T-helper 1 cell treated with Interleukin-12 subunit alpha and Interleukin-12 subunit beta and Interleukin-4 antibody, amounts not matched to agents 30 ng/mL and 1 ng/mL, for 36 hours (primary cell): Measurements from ENCODE around the gene LRRC42. TPM values are rescaled to one million over a fixed set of nuclear protein-coding genes. Genes with fewer than 3 reads are reported as not detected.

ENCODE experiments used
- intact Hi-C: fragments of 100-400 bp; cut with micrococcal nuclease; formaldehyde crosslinking; loops from one replicate; pipeline ENCODE4 v1.15.1; 2024
- total RNA-seq: library from RNA; stranded (reverse); gene quantifications from 2 replicates; pipeline ENCODE4 v1.2.3, GENCODE V29; 2022

LRRC42 gene, protein sequence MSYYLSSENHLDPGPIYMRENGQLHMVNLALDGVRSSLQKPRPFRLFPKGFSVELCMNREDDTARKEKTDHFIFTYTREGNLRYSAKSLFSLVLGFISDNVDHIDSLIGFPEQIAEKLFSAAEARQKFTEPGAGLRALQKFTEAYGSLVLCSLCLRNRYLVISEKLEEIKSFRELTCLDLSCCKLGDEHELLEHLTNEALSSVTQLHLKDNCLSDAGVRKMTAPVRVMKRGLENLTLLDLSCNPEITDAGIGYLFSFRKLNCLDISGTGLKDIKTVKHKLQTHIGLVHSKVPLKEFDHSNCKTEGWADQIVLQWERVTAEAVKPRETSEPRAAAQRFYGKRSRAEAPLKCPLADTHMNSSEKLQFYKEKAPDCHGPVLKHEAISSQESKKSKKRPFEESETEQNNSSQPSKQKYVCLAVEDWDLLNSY
- total RNA-seq, result 19.3 TPM in 2 replicates

- intact Hi-C loops, result loop anchor here (1.0 to 10.0 kb wide), 11 partner anchors 13 to 1312 kb away; partner anchors contain the start of genes CYB5RL, DHCR24, MRPL37 and NDC1
Observed at GRCh38 chr1:53946252-53947171, at the start of gene LRRC42. TSS of gene LRRC42 (plus strand) at chr1:53946350. CDS start at chr1:53952000, 5,650 bp downstream.

DNA sequence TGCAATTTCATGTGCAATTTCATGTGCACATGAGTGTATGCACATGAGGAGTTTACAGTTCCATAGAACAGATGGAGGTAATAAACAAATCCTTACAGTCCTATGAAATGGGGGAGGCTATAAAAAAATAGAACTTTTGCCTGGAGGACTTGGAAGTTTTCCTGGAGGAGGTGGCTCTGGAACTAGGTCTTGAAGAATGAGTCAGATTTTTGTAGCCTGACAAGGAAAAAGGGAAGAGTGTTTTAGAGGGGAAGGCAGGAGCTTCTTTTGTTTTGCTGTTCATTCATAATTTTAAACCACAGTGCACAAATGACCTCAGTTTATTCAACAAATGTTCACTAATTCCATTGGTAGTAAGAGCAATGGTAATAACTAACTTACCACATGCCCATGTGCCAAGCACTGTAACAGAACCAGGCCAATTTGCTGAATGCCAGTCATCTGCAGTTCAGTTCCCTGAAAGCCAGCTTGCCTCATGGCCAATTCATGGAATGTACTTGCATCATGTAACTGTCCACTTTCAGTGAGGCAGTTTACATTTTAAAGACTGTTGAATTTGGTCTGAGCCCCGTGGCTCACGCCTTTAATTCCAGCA lies 49.4 kb upstream of the LRRC42 start:
- intact Hi-C loops, result no loop called here

- intact Hi-C loops, result no loop called here
Observed at GRCh38 chr1:53899206-53899628, 46.9 kb upstream of the LRRC42 start.

DNA sequence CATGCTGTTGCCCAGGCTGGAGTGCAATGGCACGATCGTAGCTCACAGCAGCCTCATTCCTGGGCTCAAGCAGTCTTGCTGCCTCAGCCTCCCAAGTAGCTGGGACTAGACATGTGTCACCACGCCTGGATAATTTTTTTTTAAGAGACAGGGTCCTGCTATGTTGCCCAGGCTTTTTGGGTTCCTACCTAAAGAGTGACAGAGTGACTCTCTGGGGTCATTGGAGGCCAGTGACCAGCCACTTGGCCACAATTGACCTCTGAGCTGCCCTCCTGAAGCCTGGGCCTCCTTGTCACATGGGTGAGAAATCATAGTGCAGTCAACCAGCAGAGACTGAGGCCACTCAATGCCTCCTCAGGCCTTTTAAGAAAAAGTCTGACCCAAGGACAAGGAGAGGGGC lies 46.4 kb upstream of the LRRC42 start:
- intact Hi-C loops, result loop anchor here (2.0 kb wide), 1 partner anchor 45 kb away; the partner anchor contains the start of gene IFT25

DNA sequence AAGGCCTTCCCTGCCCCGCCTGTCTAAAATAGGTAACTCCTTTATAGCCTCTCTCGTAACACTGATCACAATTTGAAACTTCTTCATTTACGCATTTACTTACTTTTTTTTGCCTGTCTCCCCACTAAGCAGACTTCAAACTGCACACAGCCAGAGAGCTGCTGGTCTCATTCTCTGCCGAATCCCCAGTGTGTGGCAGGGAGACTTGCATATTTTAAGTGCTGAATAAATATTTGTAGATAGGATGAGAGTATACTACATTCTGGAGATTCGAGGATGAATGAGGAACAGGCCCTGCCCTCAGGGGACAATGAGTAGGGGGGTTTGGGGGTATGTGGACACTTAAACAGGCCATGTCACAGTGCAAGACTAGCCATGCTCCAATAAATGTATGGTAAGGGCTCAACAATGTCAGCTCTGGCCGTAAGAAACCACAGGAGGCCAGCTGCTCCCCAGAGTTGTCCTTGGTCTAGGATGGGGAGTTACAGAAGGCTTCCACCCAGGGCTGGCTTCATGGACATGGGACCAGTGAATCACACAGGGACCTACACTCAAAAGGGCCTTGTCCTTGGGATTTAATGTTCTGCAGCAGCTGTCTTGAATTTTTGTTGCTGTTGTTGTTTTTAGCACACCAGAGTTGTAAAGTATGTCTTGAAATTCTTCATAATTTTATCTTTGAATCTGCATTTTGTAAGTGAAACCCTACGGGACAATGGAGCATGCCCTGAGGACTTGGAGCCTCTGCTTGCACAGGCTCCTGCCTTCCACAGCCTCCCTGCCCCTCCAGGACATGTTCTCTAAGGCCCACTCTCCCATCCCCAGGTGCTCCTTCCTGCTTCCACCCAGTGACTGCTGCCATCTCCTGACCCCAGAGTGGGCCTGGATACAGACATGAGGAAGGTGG lies 43.7 kb upstream of the LRRC42 start:
- intact Hi-C loops, result no loop called here

GRCh38 chr1:53905509-53905908 lies 40.6 kb upstream of the LRRC42 start:
- intact Hi-C loops, result no loop called here

GRCh38 chr1:53906121-53906520 lies 40.0 kb upstream of the LRRC42 start:
- intact Hi-C loops, result no loop called here

GRCh38 chr1:53909946-53910345 lies 36.2 kb upstream of the LRRC42 start:
- intact Hi-C loops, result no loop called here

DNA sequence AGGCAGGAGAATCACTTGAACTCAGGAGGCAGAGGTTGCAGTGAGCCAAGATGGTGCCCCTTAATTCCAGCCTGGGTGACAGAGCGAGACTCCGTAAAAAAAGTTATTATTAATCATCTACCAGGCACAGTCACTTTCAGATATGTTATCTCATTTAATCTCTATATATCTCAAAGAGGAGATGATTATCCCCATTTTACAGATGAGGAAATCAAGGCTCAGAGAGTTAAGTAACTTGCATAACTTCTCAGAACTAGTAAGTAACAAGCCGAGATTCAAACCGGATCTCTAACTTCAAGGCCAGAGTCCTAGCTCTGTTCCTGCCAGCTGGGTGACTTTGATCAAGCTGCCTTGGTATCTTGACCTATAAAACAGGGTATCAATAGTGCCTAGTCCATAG lies 34.7 kb upstream of the LRRC42 start:
- intact Hi-C loops, result no loop called here

DNA sequence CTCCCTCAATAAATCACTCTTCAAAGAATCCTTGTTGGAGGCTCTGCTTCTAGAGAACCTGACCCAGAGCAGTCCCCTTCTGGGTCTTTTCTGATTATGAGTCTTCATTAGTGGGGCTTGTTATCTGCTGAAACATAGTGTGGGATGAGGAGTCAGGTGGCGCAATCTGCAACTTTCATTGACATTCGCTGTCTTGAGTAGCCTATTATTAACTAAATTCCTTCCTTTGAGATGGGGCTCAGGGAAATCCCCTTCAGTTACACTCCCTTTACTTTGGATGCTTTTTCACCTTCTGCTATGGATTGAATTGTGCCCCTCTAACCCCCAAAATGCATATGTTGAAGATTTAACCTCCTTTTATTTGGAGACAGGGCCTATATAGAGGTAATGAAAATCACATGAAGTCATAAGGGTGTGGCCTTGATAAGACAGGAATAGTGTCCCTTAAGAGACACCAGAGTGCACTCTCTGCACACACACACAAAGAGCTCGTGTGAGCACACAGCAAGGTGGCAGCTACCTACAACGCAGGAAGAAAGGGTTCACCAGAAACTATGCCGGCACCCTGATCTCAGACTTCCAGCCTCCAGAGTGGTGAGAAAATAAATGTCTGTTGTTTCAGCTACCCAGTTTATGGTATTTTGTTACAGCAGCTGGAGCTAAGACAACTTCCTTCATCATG lies 32.7 kb upstream of the LRRC42 start:
- intact Hi-C loops, result no loop called here

GRCh38 chr1:53918343-53918742 lies 27.8 kb upstream of the LRRC42 start:
- intact Hi-C loops, result no loop called here

DNA sequence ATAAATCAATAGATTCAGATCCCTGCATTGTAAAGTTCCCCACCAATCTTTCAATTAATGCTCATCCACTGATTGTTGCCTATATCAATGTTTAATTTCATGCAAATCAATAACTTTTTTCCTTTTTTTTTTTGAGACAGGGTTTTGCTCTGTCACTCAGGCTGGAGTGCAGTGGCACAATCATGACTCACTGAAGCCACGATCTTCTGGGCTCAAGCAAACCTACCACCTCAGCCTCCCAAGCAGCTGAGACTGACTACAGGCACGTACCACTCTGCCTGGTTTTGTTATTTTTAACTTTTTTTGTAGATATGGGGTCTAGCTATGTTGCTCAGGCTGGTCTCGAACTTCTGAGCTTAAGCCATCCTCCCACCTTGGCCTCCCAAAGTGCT lies 26.5 kb upstream of the LRRC42 start:
- intact Hi-C loops, result no loop called here

DNA sequence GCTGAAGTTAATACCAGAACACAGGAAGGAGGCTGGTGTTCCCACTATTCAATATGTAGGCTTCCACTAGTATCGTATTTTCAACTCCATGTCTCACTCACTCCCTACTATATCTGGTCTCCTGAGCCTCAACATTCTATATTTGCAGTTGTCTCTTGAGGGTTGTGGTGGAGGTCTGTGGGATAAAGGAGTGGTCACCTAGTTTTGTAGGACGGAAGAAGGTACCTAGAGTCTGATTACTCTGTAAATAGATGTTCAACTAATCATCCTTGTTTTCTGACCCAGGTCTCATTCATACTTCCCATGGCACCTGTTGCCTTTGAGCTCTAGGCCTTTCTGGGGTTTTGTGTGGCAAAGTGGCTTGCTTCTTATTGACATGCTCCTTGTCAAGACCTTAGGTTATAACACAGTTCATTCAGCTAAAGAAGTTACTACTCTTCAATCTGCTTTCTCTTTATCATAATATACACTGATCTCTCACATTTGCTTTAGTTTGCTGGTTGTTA lies 18.7 kb upstream of the LRRC42 start:
- intact Hi-C loops, result no loop called here

DNA sequence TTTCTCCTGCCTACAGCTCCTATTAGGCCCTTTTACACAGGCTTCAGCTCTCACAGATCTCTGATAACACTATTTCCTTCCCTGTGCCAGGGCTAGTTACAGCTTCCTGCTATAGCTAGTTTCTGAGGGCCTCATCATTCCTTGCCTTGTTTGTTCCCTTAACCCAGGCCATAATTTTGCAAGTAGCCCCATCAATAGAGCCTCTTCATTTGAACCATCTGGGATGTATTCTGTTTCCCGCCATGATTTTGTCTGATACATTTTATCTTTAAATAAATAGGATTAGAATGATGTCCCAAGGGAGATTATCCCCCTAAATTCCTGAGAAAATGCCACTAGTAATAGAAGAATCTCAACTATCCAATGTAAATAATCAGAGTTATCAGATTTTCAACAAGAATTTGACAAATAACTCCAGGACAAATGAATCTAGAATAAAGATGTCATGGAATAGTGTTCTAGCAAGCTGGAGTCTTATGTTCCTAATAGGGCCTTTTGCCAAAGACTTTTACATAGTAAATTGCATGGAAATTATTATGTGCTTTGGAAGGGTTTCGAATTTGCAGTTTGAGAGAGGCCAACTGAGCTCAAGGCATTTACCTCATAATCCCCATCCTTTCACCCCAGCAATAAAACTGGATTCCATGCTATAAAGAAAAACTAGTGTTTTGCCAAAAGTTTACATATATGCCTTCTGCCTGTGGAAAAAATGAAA lies 16.7 kb upstream of the LRRC42 start:
- intact Hi-C loops, result no loop called here

DNA sequence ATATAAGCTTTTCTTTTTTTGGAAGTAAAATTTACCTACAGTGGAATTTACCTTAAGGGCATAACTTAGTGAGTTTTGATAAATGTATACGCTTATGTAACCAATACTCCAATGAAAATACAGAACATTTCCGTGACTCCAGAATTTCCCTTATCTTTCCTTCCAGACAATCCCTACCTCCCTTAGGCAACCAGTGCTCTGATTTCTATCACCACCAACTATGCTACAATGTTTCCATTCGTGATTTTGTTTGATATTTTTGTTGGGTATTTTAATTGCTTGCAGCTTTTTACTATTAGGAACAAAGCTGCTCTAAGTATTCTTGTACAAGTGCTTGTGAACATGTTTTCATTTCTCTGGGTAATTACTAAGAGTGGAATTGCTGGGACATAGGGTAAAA lies 15.2 kb upstream of the LRRC42 start:
- intact Hi-C loops, result no loop called here

DNA sequence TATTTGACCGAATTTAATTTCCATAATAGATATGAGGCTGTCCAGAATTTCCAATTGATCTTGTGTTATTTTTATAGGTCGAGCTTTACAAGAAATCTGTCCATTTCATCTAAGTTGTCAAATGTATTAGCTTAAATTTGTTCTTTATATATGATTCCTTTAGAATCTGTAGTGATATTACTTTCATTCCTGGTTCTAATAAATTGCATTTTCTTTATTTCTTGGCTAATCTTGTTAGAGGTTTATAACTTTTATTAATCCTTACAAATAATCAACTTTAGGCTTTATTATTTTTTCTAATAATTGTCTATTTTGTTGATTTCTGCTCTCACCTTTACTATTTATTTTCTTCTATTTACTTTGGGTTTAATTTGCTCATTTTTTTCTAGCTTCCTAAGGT lies 14.6 kb upstream of the LRRC42 start:
- intact Hi-C loops, result no loop called here

DNA sequence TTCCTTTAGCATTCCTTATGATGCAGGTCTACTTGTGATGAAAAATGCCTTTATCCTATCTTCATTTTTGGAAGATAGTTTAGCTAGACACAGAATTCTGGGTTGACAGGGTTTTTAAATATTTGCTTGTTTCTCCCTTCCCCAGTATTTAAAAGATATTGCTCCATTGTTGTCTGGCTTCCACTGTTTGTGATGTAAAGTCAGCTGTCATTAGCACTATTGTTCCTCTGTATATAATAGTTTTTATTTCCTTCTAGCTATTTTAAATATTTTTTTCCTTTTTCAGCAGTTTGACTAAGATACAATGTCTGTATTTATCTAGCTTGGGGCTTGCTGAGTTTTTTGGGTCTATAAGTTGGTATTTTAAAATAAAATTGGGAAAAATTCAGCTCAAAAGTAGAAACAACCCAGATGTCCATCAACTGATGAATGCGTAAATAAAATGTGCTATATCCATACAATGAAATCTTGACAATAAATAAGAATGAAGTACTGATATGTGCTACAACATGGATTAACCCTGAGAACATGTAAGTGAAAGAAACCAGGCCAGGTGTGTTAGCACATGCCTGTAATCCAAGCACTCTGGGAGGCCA lies 11.9 kb upstream of the LRRC42 start:
- intact Hi-C loops, result no loop called here

DNA sequence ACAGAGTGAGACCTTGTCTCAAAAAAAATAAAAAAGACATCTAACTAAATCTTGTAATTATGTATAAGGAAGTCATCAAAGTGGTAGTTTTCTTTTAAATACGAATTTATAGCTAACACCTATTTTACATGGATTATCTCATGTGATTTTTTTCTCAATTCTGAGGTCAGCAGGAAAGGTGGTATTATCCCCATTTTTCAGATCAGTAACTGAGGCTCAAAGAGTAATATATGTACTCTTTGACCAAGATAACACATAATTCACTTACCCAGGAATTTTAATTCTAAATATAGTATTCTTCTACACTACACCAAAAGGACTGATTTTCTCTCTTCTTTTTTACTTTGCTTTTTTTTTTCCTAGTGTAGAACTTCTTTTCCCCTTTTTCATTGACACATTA lies 9.7 kb upstream of the LRRC42 start:
- intact Hi-C loops, result no loop called here
